Hair follicular keratinocyte (primary cell): ENCODE data around the gene SMIM14. TPM values are rescaled to one million over a fixed set of nuclear protein-coding genes. Genes with fewer than 3 reads are reported as not detected.

ENCODE experiments used
- total RNA-seq: library from RNA; depleted of rRNA; stranded (reverse); fragments of >200 nt; gene quantifications from 2 replicates; pipeline ENCODE4 v1.2.3, GENCODE V29; 2015

SMIM14 gene
- 13.1 and 14.1 TPM in 2 replicates for total RNA-seq

DNA sequence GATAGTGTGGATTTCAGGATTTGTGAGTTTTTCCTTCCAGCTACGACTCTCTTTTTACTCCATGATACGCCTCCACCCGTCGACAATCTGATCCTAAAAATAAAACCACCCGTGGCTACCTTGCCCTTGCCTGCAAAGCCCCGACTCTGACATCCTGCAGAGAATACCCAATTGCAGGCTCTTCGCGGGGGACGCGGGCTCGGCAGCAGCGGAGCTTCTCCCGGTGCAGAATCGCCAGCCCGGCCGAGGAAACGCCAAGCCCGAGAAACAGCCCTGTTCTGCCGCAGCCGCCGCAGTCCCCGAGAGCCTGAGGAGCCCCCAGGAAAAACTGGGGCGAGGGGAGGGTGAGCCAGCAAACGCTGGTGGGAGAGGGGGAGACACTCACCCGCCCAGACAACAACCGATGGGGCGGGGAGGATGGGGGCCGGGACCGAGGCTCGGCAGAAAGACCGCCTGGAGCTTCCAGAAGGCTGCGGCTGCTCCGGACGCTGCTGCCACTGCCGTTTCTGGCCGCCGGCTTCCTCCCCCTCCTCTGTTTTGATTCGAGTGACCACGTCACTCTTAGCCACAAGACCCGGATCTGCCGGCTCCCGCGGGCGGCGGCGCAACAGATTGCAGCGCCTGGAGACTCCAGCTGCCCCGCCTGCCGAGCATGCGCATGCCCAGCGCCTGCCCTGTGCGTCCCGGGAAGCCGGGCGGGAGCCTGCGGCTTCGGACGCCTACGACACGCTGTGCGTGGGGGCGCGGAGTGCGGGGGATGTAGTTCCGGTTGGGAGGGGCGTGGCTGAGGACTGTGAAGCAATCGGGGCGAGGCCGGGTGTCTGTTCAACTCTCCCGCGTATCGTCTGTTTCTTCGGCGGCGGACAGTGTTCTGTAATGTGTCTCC lies at the start of gene SMIM14:
TSS of gene SMIM14 (minus strand) at position 512 of the 886 bp plus-strand sequence. CDS start 33,720 bp downstream, outside the sequence.

GRCh38 chr4:39527296-39528060 lies 111.2 kb downstream of the SMIM14 start, which contains the start of gene UGDH:
Gene UGDH, minus strand, starts transcription at chr4:39527439. Its CDS starts 5,927 bp downstream, at chr4:39521512.

Other genes with a start within 250 kb of the SMIM14 start
- gene KLB, start 231.9 kb downstream of the SMIM14 start, total RNA-seq = 0.08 TPM in 1 of 2 replicates, not detected in the other
- 4,388 and 5,094 TPM in 2 replicates for gene RPL9, start 179.9 kb downstream of the SMIM14 start, total RNA-seq
- gene LIAS, start 179.8 kb downstream of the SMIM14 start, total RNA-seq = 14.3 and 14.6 TPM in 2 replicates
- gene UGDH, start 111.4 kb downstream of the SMIM14 start, total RNA-seq = 31.9 and 45.1 TPM in 2 replicates
- 23.9 and 54.6 TPM in 2 replicates for gene UBE2K, start 59.3 kb upstream of the SMIM14 start, total RNA-seq